D721Med (cell line): Measurements from ENCODE around the gene ZNF784.

Source experiments
- DNase-seq: peaks from one replicate; pipeline ENCODE4 v3.0.0; 2011; ENCODE audit warnings: low spot score; ENCODE audit not compliant: insufficient read length
- FAIRE-seq: peaks from 2 replicates; lab custom pipeline; 2011; peaks lifted over from hg19 to GRCh38; lab: Jason Lieb, UNC
- CTCF ChIP-seq: IDR thresholded peaks from 2 replicates; pipeline ENCODE4 v1.5.1; 2012; ENCODE audit warnings: mild to moderate bottlenecking, control low read depth; ENCODE audit not compliant: insufficient read depth; ENCODE audit errors: missing control alignments

The ZNF784 gene

GRCh38 chr19:55620410-55621204 is 3.8 kb downstream of the ZNF784 start:
- no peak for TF ChIP-seq CTCF
- DNase-seq: no peak
- no peak for FAIRE-seq

- TF ChIP-seq CTCF: no peak
- no peak for FAIRE-seq
- no peak for DNase-seq
Observed at GRCh38 chr19:55619286-55619685, 5.1 kb downstream of the ZNF784 start.

GRCh38 chr19:55618426-55618825 is 5.9 kb downstream of the ZNF784 start:
- no peak for TF ChIP-seq CTCF
- DNase-seq (no peak), FAIRE-seq (no peak)

GRCh38 chr19:55617426-55617825 is 6.9 kb downstream of the ZNF784 start:
- no peak for DNase-seq
- no peak for FAIRE-seq
- no peak for TF ChIP-seq CTCF

GRCh38 chr19:55616395-55616875 is 7.9 kb downstream of the ZNF784 start:
- no peak for DNase-seq
- no peak for TF ChIP-seq CTCF
- no peak for FAIRE-seq

- FAIRE-seq: no peak
- DNase-seq: no peak
- no peak for TF ChIP-seq CTCF
Observed at GRCh38 chr19:55615543-55616394, 8.6 kb downstream of the ZNF784 start.
